ENCODE results near the gene CENPF. TPM values are rescaled to one million over a fixed set of nuclear protein-coding genes. Genes with fewer than 3 reads are reported as not detected.
"Not testable (repeated sequence)": the region's sequence is repeated elsewhere in the genome, so short reads cannot be mapped to it uniquely, and the experiment has no call there.

CENPF gene
- total RNA-seq, 4 donors from 2014 or later: 0.88 to 4.1 (median 2.4) TPM

DNA sequence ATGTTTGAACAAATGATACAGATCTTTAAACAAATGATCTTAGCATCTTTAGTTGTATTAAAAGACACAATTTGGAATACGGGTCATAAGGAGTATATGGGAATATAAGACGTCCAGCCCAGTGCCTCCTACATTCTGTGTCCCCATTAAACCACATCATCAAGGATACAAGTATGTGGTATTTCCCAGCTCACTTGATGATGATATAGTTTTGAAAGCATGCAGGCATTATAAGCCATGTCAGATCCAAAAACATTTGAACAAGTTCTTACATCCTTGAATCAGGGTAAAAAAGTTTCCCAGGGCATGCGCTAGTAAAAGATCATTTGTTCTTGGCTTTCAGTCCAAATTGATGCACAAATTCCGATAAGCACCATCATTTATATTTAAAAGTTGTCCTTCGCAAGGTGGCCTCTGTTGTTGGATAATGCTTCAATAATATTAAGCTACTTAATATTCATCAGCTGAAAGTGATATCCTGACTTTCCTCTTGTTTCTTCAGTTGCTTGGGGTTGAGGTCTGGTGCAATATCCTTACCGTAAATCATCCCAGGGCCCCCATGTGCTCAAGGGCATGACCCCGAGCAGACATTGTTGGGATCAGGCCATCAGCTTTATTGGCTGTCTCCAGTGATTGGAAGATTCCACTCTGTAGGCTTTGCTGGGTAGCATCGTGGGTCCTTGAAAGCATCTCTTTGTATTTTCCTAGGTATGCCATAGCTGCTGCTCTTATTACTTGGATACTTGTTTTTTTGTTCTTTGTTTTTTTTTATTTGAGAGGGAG is 61.8 kb downstream of the CENPF start:
- no peak for DNase-seq (ENCODE audit: low spot score)
- TF ChIP-seq, protein P1, sequence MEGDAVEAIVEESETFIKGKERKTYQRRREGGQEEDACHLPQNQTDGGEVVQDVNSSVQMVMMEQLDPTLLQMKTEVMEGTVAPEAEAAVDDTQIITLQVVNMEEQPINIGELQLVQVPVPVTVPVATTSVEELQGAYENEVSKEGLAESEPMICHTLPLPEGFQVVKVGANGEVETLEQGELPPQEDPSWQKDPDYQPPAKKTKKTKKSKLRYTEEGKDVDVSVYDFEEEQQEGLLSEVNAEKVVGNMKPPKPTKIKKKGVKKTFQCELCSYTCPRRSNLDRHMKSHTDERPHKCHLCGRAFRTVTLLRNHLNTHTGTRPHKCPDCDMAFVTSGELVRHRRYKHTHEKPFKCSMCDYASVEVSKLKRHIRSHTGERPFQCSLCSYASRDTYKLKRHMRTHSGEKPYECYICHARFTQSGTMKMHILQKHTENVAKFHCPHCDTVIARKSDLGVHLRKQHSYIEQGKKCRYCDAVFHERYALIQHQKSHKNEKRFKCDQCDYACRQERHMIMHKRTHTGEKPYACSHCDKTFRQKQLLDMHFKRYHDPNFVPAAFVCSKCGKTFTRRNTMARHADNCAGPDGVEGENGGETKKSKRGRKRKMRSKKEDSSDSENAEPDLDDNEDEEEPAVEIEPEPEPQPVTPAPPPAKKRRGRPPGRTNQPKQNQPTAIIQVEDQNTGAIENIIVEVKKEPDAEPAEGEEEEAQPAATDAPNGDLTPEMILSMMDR (IDR thresholded peaks at IDR 0.05): no peak
- no peak for ATAC-seq (ENCODE audit: low FRiP score)

DNA sequence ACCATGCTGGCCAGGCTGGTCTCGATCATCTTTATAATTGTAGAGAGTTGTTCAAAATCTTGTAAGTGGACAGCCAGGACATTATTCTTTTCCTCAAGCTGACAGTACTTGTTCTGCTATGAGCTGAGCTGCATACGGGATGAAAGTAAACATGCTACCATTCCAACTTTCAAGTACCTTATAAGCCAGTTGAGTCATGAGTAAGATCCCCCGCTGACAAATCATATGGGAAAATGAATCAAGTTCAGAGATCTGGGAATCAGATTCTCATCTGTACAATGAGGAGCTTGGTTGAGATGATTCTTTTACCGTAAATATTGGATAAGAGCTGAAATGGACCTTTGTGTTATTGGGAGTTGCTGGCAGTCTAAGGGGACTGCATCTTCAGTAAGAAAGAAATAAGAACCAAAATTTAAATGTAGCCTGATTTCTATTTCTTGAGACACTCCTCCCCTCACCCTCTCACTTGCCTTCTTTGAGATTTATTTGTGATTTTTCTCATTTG is 62.7 kb downstream of the CENPF start:
- DNase-seq (ENCODE audit: low spot score) (no peak), ATAC-seq (ENCODE audit: low FRiP score) (no peak)
- TF ChIP-seq, protein P1 (IDR thresholded peaks at IDR 0.05): no peak

DNA sequence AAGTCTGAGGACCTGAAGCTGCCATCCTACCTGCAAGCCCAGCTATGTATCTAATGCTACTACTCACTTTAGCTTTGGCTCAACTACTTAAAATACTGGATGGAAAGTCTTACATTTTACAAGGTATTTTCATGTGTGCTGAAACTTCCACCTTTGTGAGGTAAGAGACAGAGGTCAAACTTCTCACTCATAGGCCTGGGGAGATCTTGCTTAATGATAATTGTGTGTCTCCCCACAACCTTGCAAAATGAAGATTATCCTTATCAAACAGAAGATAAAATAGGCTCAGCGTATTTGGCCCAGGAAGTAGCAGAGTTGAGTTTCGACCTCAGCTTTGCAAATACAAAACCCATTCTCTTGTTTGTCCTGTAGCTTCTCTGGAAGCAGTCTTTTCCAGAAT is 63.7 kb downstream of the CENPF start:
- DNase-seq (ENCODE audit: low spot score) (no peak), ATAC-seq (ENCODE audit: low FRiP score) (no peak)
- TF ChIP-seq, protein P1 (IDR thresholded peaks at IDR 0.05): no peak

DNA sequence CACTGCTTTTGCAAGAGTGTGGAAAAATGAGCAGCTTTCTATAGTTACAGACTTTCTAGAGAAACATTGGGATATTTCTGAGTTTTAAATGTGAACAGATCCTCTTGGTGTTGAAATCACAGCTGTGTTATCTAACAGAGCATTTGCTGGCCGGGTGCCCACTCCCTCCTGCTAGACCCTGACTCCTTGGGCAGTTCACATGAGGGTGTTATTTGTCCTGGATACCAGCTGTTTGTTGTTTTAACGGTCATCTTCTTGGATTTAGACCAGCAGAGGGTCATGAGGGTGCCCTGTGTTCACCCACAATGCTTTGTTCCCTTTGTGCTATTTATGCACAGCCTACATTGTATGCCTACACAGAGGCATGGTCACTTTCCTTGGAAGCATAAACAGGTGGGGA is 67.1 kb downstream of the CENPF start:
- ATAC-seq (ENCODE audit: low FRiP score) (no peak), DNase-seq (ENCODE audit: low spot score) (peak; percentile 32)
- TF ChIP-seq, protein P1 (IDR thresholded peaks at IDR 0.05): no peak

DNA sequence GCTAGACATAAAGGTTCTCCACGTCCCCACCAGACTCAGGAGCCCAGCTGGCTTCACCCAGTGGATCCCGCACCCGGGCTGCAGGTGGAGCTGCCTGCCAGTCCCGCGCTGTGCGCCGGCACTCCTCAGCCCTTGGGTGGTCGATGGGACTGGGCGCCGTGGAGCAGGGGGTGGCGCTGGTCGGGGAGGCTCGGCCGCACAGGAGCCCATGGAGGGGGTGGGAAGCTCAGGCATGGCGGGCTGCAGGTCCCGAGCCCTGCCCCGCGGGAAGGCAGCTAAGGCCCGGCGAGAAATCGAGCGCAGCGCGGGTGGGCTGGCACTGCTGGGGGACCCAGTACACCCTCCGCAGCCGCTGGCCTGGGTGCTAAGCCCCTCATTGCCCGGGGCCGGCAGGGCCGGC is 70.0 kb downstream of the CENPF start:
- DNase-seq (ENCODE audit: low spot score); ATAC-seq (ENCODE audit: low FRiP score): not testable (repeated sequence)

DNA sequence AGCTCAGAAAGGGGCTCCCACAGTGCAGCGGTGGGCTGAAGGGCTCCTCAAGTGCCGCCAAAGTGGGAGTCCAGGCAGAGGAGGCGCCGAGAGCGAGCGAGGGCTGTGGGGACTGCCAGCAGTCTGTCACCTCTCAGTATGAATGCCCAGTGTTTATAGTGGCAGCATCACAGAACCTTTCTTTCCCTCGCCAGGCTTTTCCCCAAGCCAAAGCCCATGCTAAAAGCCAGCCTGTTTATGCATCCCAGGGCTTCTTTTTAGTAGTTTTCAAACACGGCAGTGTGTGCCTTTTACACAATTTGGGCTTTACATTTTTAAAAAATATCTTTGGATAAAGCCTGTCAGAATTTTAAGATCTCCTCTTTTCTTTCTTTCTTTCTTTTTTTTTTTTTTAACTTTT is 70.6 kb downstream of the CENPF start:
- DNase-seq (ENCODE audit: low spot score): no peak
- TF ChIP-seq, protein P1 (IDR thresholded peaks at IDR 0.05): no peak
- ATAC-seq (ENCODE audit: low FRiP score): no peak

DNA sequence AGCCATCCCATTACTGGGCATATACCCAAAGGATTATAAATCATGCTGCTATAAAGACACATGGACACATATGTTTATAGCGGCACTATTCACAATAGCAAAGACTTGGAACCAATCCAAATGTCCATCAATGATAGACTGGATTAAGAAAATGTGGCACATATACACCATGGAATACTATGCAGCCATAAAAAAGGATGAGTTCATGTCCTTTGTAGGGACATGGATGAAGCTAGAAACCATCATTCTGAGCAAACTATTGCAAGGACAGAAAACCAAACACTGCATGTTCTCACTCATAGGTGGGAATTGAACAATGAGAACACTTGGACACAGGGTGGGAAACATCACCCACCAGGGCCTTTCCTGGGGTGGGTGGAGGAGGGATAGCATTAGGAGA is 72.5 kb downstream of the CENPF start:
- not testable (repeated sequence) for ATAC-seq (ENCODE audit: low FRiP score); DNase-seq (ENCODE audit: low spot score)

DNA sequence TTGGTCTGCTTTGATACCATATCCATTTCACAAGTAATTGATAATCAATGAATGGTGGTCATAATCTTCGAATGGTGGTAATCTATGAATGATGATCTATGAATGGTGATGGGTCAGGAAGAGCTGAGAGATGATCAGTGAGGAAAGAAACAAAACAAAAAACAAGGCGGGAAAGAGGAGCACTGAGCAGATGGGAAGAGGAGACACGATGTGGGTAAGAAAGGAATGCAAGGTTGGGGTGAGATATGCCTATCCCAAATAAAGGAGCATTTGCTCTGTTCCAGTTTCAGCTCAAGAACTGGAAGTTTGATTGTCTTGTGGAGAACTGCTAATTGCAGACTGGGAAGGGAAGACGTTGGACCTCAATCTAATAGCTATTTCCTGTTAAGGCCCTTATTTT is 73.8 kb downstream of the CENPF start:
- ATAC-seq (ENCODE audit: low FRiP score): no peak
- TF ChIP-seq, protein P1 (IDR thresholded peaks at IDR 0.05): no peak
- DNase-seq (ENCODE audit: low spot score): no peak

Measured in omental fat pad (tissue), 4 donors.